Measurements from ENCODE around the gene KIF26B.

GRCh38 chr1:245386297-245386971 lies 231.6 kb downstream of the KIF26B start:
- no peak for TF ChIP-seq EZH2phosphoT487 (IDR thresholded peaks at IDR 0.05; ENCODE audit: borderline replicate concordance, low read depth, low read length)
- TF ChIP-seq, protein P1, sequence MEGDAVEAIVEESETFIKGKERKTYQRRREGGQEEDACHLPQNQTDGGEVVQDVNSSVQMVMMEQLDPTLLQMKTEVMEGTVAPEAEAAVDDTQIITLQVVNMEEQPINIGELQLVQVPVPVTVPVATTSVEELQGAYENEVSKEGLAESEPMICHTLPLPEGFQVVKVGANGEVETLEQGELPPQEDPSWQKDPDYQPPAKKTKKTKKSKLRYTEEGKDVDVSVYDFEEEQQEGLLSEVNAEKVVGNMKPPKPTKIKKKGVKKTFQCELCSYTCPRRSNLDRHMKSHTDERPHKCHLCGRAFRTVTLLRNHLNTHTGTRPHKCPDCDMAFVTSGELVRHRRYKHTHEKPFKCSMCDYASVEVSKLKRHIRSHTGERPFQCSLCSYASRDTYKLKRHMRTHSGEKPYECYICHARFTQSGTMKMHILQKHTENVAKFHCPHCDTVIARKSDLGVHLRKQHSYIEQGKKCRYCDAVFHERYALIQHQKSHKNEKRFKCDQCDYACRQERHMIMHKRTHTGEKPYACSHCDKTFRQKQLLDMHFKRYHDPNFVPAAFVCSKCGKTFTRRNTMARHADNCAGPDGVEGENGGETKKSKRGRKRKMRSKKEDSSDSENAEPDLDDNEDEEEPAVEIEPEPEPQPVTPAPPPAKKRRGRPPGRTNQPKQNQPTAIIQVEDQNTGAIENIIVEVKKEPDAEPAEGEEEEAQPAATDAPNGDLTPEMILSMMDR (conservative IDR thresholded peaks at IDR 0.05; ENCODE audit: low read length), result no peak

All from OCI-LY7 (cell line).